ENCODE results near the gene ABCD3. TPM values are rescaled to one million over a fixed set of nuclear protein-coding genes. Genes with fewer than 3 reads are reported as not detected.

The ABCD3 gene
- total RNA-seq, 4 donors from 2014 or later, result 37.2 to 88.3 (median 58.1) TPM

- no peak for DNase-seq
- TF ChIP-seq EP300 (IDR thresholded peaks at IDR 0.05; ENCODE audit: low read depth) (no peak), POLR2A (IDR thresholded peaks at IDR 0.05) (no peak), POLR2AphosphoS5 (IDR thresholded peaks at IDR 0.05) (no peak), CTCF (IDR thresholded peaks at IDR 0.05) (no peak)
- in situ Hi-C loops (cut with MboI; ENCODE audit: low pct_ligation_motif_present in 1 of 4, low pct_unique_long_range_greater_than_20kb in 1 of 4, low sequenced_read_pairs in 3 of 4), result loop anchor here in 3 of 4 donors (10.0 to 25.0 kb wide), 3 partner anchors 404 to 431 kb away; no protein-coding TSS in a partner anchor
- H3K27me3 ChIP-seq, result no peaks in the 10 kb centered on the region
- H3K4me3 ChIP-seq, result no peak overlapping the region
- H3K4me1 ChIP-seq, result peaks cover 0 to 9% (median 0%) of the 10 kb centered on the region in 4 donors
- H3K36me3 ChIP-seq, result peaks cover 0 to 20% (median 8%) of the 10 kb centered on the region in 4 donors
- H3K27ac ChIP-seq, result no peak overlapping the region
- intact Hi-C loops (cut with DNase I; ENCODE audit: low total_unique reads), result no loop called here
- no peaks in the 10 kb centered on the region for H3K9me3 ChIP-seq
Observed at GRCh38 chr1:94468708-94469107, 50.5 kb downstream of the ABCD3 start.

- no peak for TF ChIP-seq POLR2AphosphoS5 (IDR thresholded peaks at IDR 0.05)
- TF ChIP-seq CTCF (IDR thresholded peaks at IDR 0.05), result no peak
- TF ChIP-seq EP300 (IDR thresholded peaks at IDR 0.05; ENCODE audit: low read depth), result no peak
- TF ChIP-seq POLR2A (IDR thresholded peaks at IDR 0.05), result no peak
- Histone ChIP-seq H3K27ac (no peak overlapping the region), H3K36me3 (peaks cover 0 to 11% (median 2%) of the 10 kb centered on the region in 4 donors), H3K27me3 (no peaks in the 10 kb centered on the region), H3K4me1 (peaks cover 0 to 6% (median 0%) of the 10 kb centered on the region in 4 donors), H3K4me3 (no peak overlapping the region), H3K9me3 (no peaks in the 10 kb centered on the region)
- 69 to 86% methylated on average over 2 of the region's 2 CpGs for WGBS, 2 donors (ENCODE audit: low coverage in 1 of 2)
- no peak for DNase-seq
- intact Hi-C loops (cut with DNase I; ENCODE audit: low total_unique reads) (no loop called here), in situ Hi-C loops (cut with MboI; ENCODE audit: low pct_ligation_motif_present in 1 of 4, low pct_unique_long_range_greater_than_20kb in 1 of 4, low sequenced_read_pairs in 3 of 4) (loop anchor here in 3 of 4 donors (10.0 to 25.0 kb wide), 3 partner anchors 409 to 434 kb away; no protein-coding TSS in a partner anchor)
Observed at GRCh38 chr1:94471271-94471670, 53.1 kb downstream of the ABCD3 start.

- H3K4me3 ChIP-seq, result no peak overlapping the region
- TF ChIP-seq POLR2A (IDR thresholded peaks at IDR 0.05), result no peak
- TF ChIP-seq POLR2AphosphoS5 (IDR thresholded peaks at IDR 0.05), result no peak
- TF ChIP-seq CTCF (IDR thresholded peaks at IDR 0.05), result no peak
- no peak for TF ChIP-seq EP300 (IDR thresholded peaks at IDR 0.05; ENCODE audit: low read depth)
- peaks cover 0 to 27% (median 7%) of the 10 kb centered on the region in 4 donors for H3K36me3 ChIP-seq
- in situ Hi-C loops (cut with MboI; ENCODE audit: low pct_ligation_motif_present in 1 of 4, low pct_unique_long_range_greater_than_20kb in 1 of 4, low sequenced_read_pairs in 3 of 4) (loop anchor here in 1 of 4 donors (10.0 kb wide), 1 partner anchor 420 kb away; no protein-coding TSS in a partner anchor), intact Hi-C loops (cut with DNase I; ENCODE audit: low total_unique reads) (no loop called here)
- H3K27ac ChIP-seq, result no peak overlapping the region
- H3K9me3 ChIP-seq, result no peaks in the 10 kb centered on the region
- DNase-seq, result no peak
- no peaks in the 10 kb centered on the region for H3K27me3 ChIP-seq
- H3K4me1 ChIP-seq, result peaks cover 0 to 6% (median 0%) of the 10 kb centered on the region in 4 donors
Observed at GRCh38 chr1:94475232-94475631, 57.0 kb downstream of the ABCD3 start.

GRCh38 chr1:94479682-94480081 lies 61.5 kb downstream of the ABCD3 start:
- Histone ChIP-seq H3K27ac (no peak overlapping the region), H3K4me3 (no peak overlapping the region), H3K36me3 (peaks cover 0 to 42% (median 15%) of the 10 kb centered on the region in 4 donors), H3K27me3 (no peaks in the 10 kb centered on the region), H3K4me1 (no peaks in the 10 kb centered on the region), H3K9me3 (no peaks in the 10 kb centered on the region)
- no peak for TF ChIP-seq CTCF (IDR thresholded peaks at IDR 0.05)
- TF ChIP-seq EP300 (IDR thresholded peaks at IDR 0.05; ENCODE audit: low read depth), result no peak
- TF ChIP-seq POLR2A (IDR thresholded peaks at IDR 0.05), result no peak
- no peak for TF ChIP-seq POLR2AphosphoS5 (IDR thresholded peaks at IDR 0.05)
- in situ Hi-C loops (cut with MboI; ENCODE audit: low pct_ligation_motif_present in 1 of 4, low pct_unique_long_range_greater_than_20kb in 1 of 4, low sequenced_read_pairs in 3 of 4), result loop anchor here in 1 of 4 donors (10.0 kb wide), 1 partner anchor 425 kb away; no protein-coding TSS in a partner anchor
- no peak for DNase-seq
- intact Hi-C loops (cut with DNase I; ENCODE audit: low total_unique reads), result no loop called here
- WGBS, 2 donors (ENCODE audit: low coverage in 1 of 2), result 78 to 81% methylated on average over 3 of the region's 3 CpGs
